HK-2 (cell line): Measurements from ENCODE around the gene PCNX3.
A peak's percentile ranks its signal among the peaks of the same experiment; 100 is the strongest.
"Not testable (repeated sequence)": the region's sequence is repeated elsewhere in the genome, so short reads cannot be mapped to it uniquely, and the experiment has no call there.

Experiments used
- DNase-seq: peaks from one replicate; pipeline ENCODE4 v3.0.0-alpha.2; 2018; ENCODE audit not compliant: unreplicated experiment

The PCNX3 gene

DNA sequence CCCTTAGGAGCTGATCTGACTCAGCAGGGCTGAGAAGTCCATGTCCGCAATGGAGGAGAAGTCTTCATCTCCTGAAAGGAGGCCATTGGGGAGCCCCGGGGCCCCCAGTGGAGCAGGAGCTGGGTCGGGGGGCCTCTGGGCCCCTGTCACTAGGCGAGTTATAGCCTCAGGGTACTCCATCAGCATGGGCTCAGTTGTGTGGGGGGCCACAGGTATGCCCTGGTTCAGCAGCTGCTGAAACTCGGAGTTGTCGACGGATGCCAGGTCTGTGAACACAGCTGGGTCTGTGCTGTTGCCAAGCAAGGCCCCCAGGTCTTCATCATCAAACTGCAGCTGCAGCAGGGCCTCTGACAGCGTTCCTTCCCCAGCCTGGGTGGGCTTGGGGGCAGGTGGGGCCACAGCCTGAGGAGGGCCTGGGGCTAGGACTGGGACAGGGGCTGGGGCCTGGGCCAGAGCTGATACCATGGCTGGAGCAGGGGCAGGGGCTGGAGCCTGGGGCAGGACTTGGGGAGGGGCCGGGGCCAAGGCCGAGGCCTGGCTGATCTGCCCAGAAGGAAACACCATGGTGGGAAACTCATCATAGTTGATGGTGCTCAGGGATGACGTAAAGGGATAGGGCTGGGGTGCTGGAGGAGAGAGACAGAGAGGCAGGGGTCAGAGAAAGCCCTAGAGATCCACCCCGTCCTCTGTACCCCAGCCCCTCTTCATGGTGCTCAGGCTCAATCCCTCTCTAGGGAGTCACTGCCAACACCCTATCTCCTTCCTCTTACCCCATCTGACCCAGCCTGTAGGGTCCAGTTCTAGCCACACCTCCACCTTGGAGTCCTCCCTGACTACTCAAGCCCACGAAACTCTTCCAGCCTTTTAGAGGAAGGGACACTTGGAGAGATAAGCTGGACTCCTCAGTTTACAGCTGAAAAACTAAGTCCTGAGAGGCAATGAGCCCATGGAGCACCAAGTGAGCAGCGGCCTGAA lies 39.1 kb downstream of the PCNX3 start:
- DNase-seq = no peak

DNA sequence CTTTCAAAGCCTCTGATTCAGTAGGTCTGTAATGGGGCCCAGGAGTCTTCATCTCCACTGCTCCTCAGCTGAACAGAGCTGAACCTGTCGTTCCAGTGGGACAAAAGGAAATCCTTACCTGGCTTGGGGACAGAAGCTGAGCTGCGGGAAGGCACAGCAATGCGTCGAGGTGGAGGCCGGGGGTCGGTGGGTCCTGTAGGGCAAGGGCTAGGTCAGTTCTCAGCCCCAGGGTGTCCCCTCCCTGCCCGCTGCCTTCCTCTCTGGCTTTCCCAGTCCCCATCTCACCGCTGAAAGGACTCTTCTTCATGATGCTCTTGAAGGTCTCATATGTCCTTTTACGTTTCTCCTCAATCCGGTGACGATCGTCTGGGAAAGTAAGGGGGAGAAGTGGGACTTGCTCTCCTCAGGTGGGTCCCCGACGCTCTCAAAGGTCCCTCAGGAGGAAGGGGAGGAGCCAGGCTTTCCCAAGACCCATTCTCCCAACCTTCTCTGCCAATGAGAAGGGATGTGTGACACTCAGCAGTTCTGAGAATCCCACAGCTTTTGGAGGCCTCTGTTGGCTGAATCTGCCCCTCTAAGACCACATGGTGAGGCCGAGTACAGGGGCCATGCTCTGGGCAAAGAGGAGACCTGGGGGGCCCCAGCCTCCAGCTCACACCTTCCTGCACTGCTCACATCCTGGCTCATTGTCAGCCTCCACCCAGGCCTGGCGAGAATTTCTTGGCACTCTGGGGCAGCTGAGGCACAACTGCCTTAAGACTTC lies 40.2 kb downstream of the PCNX3 start:
- no peak for DNase-seq

DNA sequence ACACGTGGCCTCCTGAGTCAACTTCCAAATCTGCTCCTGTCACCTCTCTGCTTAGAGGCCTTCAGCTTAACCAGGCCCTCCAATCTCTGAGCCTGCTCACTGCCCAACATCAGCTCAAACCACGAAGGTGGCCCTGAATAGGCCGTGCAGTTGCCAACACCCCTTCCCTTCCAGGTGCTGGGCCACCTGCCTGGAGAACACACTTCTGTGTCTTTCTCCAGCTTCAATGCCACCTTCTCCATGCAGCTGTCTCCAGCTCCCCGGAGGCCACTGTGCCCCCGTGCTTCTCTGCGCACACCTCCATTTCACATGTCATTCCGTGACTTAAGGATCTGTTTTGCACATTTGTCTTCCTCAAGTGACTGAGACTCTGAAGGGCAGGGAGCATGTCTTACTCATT lies 41.9 kb downstream of the PCNX3 start:
- no peak for DNase-seq

DNA sequence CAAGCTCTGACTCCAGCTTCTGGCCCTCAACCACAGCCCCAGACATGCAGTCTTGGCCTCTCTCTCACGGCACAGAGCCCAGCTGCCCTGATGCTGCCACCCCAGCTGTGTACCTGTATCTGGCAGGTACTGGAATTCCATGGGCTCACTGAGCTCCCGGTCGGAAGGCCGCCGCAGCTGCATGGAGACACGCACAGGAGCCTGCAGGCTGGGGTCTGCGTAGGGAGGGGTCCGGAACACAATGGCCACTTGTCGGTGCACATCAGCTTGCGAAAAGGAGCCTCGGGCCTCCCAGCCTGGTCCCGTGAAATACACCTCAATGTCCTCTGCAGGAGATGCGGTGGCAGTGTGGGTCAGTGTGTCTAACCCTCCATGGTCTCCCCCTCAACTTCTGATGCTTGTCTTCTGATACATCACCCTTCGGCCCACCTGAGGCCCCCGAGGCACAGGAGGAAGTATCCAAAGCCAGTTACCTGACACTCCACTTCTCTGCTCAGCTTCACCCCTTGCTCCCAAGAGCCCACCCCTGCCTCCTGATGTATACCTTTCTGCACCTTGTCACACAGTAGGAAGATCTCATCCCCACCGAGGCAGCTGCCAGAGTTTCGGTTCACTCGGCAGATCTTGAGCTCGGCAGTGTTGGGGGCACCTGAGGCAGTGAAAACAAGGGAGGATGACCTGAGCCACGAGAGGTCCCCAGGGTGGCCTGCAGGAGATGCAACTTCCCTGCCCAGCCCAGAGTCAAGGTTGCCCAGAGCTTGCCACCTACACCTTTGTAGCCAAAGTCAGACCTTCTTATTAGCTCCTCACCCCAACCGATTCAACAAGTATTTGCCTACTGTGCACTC lies 42.8 kb downstream of the PCNX3 start:
- DNase-seq = no peak

DNA sequence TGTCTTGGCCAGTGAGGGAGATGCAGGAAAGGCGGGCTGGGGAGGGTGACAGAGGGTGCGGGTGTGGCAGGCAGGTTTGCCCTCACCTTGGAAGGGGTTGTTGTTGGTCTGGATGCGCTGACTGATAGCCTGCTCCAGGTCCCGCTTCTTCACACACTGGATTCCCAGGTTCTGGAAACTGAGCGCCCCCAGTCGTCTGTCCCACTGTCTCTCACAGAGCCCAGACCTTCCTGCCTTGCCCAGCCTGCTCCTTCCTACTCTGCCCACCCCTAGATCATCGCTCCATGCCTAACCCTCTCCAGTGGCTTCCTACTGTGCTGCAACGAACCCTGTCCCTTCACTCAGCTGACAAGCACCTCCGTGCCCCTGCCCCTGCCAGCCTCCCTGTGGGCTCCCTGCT lies 44.5 kb downstream of the PCNX3 start:
- no peak for DNase-seq

DNA sequence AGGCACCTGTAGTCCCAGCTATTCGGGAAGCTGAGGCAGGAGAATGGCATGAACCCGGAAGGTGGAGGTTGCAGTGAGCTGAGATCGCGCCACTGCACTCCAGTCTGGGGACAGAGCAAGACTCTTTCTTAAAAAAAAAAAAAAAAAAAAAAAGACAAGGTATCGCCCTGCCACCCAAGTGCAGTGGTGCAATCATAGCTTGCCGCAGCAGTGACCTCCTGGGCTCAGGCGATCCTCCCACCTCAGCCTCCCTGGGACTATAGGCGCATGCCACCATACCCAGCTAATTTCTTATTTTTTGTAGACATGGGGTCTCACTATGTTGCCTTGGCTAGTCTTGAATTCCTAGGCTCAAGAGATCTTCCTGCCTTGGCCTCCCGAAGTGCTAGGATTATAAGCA lies 45.3 kb downstream of the PCNX3 start:
- DNase-seq = not testable (repeated sequence)

DNA sequence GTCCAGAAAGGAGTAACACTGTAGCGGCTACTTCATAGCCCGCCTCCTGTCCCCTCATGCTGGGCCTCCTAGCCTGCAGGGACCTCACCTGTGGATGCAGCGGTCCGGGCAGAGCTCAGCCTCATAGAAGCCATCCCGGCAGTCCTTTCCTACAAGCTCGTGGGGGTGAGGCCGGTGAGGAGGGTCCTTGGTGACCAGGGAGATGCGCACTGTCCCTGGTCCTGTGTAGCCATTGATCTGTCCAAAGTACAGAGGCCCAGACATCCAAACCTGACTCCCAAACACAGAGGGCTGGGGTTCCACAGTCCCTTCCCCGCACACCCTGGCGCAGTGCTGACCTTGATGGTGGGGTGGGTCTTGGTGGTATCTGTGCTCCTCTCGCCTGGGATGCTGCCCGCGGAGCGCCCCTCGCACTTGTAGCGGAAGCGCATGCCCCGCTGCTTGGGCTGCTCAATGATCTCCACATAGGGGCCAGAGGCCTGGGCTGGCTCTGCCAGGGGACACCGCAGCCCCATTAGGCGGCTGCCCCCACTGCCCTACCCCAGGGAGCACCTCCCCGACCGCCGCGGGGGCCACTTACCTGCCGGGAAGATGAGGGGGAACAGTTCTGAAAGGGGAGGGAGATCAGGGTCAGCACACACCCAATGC lies 46.1 kb downstream of the PCNX3 start:
- DNase-seq = no peak

DNA sequence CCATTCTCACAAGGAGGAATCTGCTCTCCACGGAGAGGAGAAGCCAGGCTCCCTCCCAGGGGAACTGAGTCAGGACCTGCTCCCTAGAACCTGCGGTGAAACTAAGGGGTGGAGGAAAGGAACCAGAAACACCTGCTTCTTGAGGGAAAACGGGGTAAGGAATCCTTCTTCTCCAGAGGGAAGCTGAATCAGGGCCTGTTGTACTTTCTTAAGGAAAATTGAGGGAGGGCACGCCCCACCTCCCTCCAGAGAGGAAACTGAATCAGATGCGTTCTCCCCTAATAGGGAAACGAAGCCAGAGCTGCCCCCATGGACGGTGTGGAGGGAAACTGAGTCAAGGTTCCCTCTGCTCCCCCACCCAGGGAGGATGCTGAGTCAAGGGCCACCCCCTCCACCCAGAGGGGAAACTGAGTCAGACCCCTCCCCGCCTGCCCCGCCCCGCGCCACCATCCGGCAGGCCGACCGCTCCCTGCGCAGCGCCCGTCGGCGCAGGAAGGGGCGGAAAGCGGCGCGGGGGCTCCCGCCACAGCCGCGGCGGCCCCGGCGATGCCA lies 46.7 kb downstream of the PCNX3 start:
- DNase-seq = no peak

DNA sequence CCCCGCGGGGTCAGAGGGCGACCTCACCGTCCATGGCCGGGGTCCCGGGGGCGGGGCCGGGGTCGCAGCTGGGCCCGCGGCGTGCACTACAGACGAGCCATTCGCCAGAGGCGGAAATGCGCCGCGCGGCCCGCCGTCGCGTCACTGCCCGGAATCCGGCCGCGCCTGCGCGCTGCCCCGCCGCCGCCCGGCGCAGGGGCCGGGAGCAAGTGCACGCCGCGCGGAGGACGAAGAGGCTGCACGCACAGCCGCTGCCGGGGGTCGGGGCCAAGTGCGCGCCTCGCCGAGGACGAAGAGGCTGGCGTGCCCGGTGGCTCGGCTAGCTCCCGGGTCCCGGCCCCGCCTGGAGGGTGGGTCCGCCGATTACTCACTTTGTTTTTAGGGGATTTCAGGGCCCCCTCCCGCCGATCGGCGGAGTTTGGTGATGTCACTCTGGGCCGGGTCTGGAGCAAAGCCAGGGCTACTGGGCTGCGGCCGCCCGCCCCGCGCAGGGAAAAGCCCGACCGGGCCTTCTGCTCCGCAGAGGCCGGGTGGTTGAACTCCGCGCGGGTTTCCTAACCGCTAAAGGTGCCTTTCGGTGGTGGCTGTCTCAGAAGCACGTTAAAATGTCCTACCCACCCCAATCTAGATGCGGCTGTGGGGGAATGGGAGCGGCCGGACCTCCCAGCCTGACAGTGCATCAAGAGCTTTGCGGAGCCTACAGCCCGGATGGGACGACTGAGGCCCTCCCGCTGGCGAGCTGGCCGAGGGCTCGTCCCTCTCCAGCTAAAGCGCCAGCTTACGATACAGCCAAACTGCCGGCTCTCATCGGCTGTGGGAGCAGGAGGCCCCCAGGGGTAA lies 47.4 kb downstream of the PCNX3 start, which contains the start of gene RELA:
RELA (minus strand) TSS at position 118 of the 840 bp plus-strand sequence; CDS start at position 34, 84 bp downstream.
- peak; percentile 89 for DNase-seq

DNA sequence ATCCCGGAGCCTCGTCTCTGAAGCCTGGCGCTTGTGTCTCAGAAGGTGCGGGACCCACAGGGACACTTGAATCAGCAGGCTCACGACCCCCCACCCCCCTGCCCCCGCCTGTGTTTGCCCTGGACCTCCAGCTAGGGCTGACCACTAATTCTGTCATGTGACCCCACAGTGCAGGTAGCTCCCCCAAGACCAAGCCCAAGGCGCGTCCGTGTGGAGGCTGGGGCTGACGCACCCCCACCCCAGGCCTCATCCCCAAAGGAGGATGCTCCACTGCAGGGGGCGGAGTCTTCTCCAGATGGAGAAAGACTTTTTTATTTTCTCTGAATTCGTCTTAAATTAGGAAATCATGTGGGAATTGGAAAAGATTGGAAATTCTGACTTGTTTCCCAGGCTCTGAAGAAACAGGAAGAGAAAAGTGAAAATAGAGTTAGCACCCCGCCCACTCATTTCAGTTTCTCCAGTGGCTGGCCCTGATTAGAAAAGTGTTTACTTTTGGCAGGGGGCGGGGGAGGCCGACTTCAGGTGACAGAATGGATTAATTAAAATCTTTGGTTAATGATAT lies 48.1 kb downstream of the PCNX3 start:
- no peak for DNase-seq

DNA sequence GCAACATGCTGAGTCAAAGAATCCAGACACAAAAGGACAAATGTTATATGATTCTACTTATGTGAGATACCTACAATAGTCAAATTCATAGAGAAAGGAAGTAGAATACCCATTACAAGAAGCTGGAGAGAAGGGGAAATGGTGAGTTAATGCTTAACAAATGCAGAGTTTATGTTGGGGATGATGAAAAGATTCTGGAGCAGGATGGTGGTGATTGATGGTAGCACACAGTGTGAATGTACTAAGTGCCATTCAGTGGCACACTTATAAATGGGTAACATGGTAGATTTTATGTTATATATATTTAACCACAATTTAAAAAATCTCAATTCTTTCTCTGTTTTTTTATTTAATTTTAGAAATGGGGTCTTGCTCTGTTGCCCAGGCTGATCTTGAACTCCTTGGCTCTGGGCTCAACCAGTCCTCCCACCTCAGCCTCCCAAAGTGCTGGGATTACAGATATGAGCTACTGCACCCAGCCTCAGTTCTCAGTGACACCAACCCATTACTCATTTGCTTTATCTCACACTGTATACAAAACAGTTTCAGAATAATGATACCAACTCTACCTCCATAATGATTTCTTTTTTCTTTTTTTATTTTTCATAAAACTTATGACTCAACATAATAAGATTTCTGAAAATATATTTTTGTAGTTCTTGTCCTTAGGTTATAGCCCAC lies 56.7 kb downstream of the PCNX3 start:
- no peak for DNase-seq

DNA sequence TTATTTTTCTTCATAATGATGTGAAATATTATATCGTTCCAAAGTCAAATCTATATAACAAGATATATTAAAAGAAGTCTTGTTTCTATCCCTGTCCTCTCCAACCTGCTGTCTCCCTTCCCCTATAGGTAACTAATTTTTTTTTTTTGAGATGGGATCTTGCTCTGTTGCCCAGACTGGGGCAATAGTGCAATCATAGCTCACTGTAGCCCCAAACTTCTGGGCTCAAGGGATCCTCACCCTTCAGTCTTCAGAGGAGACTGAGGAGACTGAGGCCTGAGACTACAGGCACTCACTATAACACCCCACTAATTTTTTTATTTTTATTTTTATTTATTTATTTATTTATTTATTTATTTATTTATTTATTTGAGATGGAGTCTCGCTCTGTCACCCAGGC lies 57.4 kb downstream of the PCNX3 start:
- no peak for DNase-seq

DNA sequence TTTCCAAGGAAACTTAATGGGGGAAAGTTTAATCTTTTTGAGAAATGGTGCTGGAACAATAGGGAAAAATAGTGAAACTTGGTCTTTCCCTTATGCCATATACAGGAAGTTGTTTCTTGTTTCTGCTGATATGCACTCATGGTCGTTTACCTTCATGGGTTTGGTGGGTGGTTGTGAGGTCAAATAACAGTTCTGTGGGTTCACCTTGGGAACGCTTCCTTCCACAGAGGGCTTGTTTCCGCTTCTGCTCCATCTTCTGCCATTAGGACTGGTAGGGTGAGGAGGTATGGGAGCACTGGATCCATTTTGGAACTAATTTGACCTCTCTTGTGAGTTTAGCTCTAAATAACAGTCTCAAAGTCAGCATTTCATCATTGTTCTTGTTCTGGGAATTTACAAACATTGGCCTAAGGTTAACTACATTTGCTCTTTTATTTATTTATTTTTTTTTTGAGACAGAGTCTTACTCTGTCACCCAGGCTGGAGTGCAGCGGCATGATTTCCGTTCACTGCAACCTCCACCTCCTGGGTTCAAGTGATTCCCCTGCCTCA lies 64.7 kb downstream of the PCNX3 start:
- no peak for DNase-seq

DNA sequence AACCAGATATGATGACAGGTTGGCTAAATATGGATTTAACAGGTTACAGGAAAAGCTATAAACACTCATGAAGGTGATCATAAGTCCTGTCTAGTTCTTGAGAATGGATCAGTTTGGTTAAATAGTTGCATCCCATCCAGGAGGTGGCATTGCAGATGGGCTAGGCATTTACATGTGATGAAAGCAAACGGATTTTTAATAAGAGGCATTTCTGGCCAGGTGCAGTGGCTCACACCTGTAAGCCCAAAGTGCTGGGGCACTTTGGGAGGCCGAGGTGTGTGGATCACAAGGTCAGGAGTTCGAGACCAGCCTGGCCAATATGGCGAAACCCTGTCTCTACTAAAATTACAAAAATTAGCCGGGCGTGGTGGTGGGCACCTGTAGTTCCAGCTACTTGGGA lies 67.9 kb downstream of the PCNX3 start:
- DNase-seq = not testable (repeated sequence)

DNA sequence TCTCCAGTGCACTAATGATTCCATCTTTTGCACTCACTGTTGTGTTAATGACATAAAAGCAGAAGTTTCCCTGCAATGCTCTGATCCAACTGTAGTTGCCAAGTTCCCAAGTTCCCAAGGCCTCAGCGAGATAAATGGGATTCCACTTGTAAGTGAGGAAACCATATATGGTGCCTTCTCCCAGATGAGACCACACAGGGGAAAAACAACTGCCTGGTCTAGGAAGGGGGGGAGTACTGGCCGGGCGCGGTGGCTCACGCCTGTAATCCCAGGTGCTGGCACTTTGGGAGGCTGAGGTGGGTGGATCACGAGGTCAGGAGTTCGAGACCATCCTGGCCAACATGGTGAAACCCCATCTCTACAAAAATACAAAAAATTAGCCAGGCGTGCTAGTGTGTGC lies 70.4 kb downstream of the PCNX3 start:
- no peak for DNase-seq
